K562 (cell line): ENCODE measurements around the gene ADD3. TPM values are rescaled to one million over a fixed set of nuclear protein-coding genes. Genes with fewer than 3 reads are reported as not detected.

Experiments
- ATAC-seq: fragments of 200-7000 bp; cut with Tn5 transposase; 3 replicates; pipeline ENCODE4 v1.9.1; 2020; ENCODE audit warnings: moderate library complexity
- BruUV-seq: library from RNA; stranded (reverse); fragments of 400-500 nt; replicated peaks from 2 replicates; lab custom pipeline; 2021; lab: Mats Ljungman, UMichigan
- CTCF ChIA-PET: fragments of 300-600 bp; formaldehyde crosslinking; extraction: SDS; loops from one replicate; lab custom pipeline; 2021; ENCODE audit warnings: low intra/inter-chr PET ratio; lab: Yijun Ruan, JAX
- POLR2A ChIA-PET: fragments of 300-600, 350-650 bp; sonication (Branson Sonifier 250); formaldehyde crosslinking; extraction: SDS; loops from one replicate; lab custom pipeline; 2021; ENCODE audit warnings: antibody characterized with exemption, inconsistent platforms; lab: Yijun Ruan, JAX
- DNase-seq, 4 experiments: peaks; one replicate each; pipeline versions ENCODE4 v3.0.0 to v3.0.0-alpha.2; 2011 to 2018; ENCODE audit warnings: low spot score in 3 of 4, mixed read lengths in 3 of 4; ENCODE audit errors: extremely low read depth in 1 of 4
- FAIRE-seq: peaks from 2 replicates; lab custom pipeline; 2011; peaks lifted over from hg19 to GRCh38; lab: Jason Lieb, UNC
- H2AFZ ChIP-seq: 2 replicates; pipeline ENCODE4 v1.6.0; 2011; ENCODE audit warnings: low read depth, low read length, control low read depth, inconsistent platforms
- H3K27ac ChIP-seq: fragments of 200-600 bp; 3 replicates; pipeline ENCODE4 v1.8.0; 2011; ENCODE audit warnings: low read depth, mild to moderate bottlenecking, control low read depth, inconsistent platforms, low read length, moderate library complexity, mixed read lengths; ENCODE audit errors: extremely low read depth
- H3K27me3 ChIP-seq, 2 experiments: fragments of 300-600 bp in 1 of 2; 2 replicates in 1 of 2; 3 replicates in 1 of 2; pipeline versions ENCODE4 v1.6.0 to v1.8.0; 2011; ENCODE audit warnings: inconsistent platforms in 2 of 2, low read length in 2 of 2, mild to moderate bottlenecking in 1 of 2, mixed read lengths in 1 of 2, moderate library complexity in 1 of 2; ENCODE audit not compliant: control insufficient read depth in 2 of 2, insufficient read depth in 2 of 2
- H3K36me3 ChIP-seq: fragments of 300-600 bp; 3 replicates; pipeline ENCODE4 v1.8.0; 2011; ENCODE audit warnings: mild to moderate bottlenecking, low read length, inconsistent platforms; ENCODE audit not compliant: control insufficient read depth, insufficient read depth
- H3K4me1 ChIP-seq, 2 experiments: fragments of 200-600 bp in 1 of 2; replicated peaks in 1 of 2; 2 replicates in 1 of 2; 3 replicates in 1 of 2; pipeline versions ENCODE4 v1.5.1 to v1.8.0; 2011; ENCODE audit warnings: inconsistent platforms in 2 of 2, low read length in 2 of 2, mild to moderate bottlenecking in 1 of 2, mixed read lengths in 1 of 2, moderate library complexity in 1 of 2; ENCODE audit not compliant: control insufficient read depth in 2 of 2, insufficient read depth in 2 of 2
- H3K4me2 ChIP-seq: 2 replicates; pipeline ENCODE4 v1.6.1; 2011; ENCODE audit warnings: low read length, control low read depth, inconsistent platforms, mixed read lengths; ENCODE audit not compliant: insufficient read depth
- H3K4me3 ChIP-seq: fragments of 200-600 bp; sonication (generic), shearing (Covaris generic); 2 replicates; pipeline ENCODE4 v1.5.1; 2016; ENCODE audit warnings: control low read depth, inconsistent platforms
- H3K79me2 ChIP-seq: fragments of 200-600 bp; 3 replicates; pipeline ENCODE4 v1.8.0; 2011; ENCODE audit warnings: low read length, inconsistent platforms; ENCODE audit not compliant: control insufficient read depth, insufficient read depth
- H3K9ac ChIP-seq, 2 experiments: 2 replicates each; pipeline versions ENCODE4 v1.6.0 to v1.6.1; 2011; ENCODE audit warnings: low read depth in 2 of 2, low read length in 2 of 2, control low read depth in 1 of 2, inconsistent platforms in 1 of 2, mild to moderate bottlenecking in 1 of 2, mixed read lengths in 1 of 2; ENCODE audit not compliant: insufficient read depth in 1 of 2
- H3K9me1 ChIP-seq: one replicate; pipeline ENCODE4 v1.6.0; 2011; ENCODE audit warnings: inconsistent platforms, mild to moderate bottlenecking, low read length, moderate library complexity; ENCODE audit not compliant: control insufficient read depth, insufficient read depth
- H3K9me3 ChIP-seq: replicated peaks from 2 replicates; pipeline ENCODE4 v1.5.1; 2011; ENCODE audit warnings: low read depth, low read length, inconsistent platforms; ENCODE audit not compliant: control insufficient read depth, insufficient read depth
- H4K20me1 ChIP-seq: replicated peaks from 2 replicates; pipeline ENCODE4 v1.6.1; 2011; ENCODE audit warnings: low read length, inconsistent platforms, mixed read lengths; ENCODE audit not compliant: control insufficient read depth, insufficient read depth
- CCNT2 ChIP-seq: IDR thresholded peaks from 2 replicates; pipeline ENCODE4 v1.6.1; 2011; ENCODE audit warnings: borderline replicate concordance, low read depth, mild to moderate bottlenecking, moderate library complexity, mixed read lengths, low read length; ENCODE audit not compliant: insufficient read length; ENCODE audit errors: extremely low read depth
- ELF1 ChIP-seq: fragments of 200-800 bp; sonication (Bioruptor generic); IDR thresholded peaks from 2 replicates; pipeline ENCODE4 v1.6.1; 2016; ENCODE audit warnings: missing genetic modification characterization, missing compliant biosample characterization
- FOXK2 ChIP-seq, 2 experiments: fragments of 450-650 bp; IDR thresholded peaks in 1 of 2; conservative IDR thresholded peaks in 1 of 2; 2 replicates each; pipeline ENCODE4 v1.6.1; 2016; ENCODE audit warnings: low read depth in 2 of 2, mild to moderate bottlenecking in 1 of 2
- GTF2F1 ChIP-seq: IDR thresholded peaks from 2 replicates; pipeline ENCODE4 v1.6.1; 2011; ENCODE audit warnings: low read depth, low read length, improper control_type of control experiment
- HDAC1 ChIP-seq, 2 experiments: fragments of 450-650 bp; IDR thresholded peaks; 2 replicates each; pipeline ENCODE4 v1.6.1; 2016 to 2017; ENCODE audit warnings: inconsistent platforms in 1 of 2, mild to moderate bottlenecking in 1 of 2, moderate library complexity in 1 of 2
- NCOA1 ChIP-seq: fragments of 450-650 bp; IDR thresholded peaks from 2 replicates; pipeline ENCODE4 v1.6.1; 2016; ENCODE audit warnings: low read depth
- NCOA2 ChIP-seq, 2 experiments: fragments of 450-650 bp; IDR thresholded peaks; 2 replicates each; pipeline ENCODE4 v1.6.1; 2018; ENCODE audit warnings: mild to moderate bottlenecking in 2 of 2, moderate library complexity in 1 of 2; ENCODE audit not compliant: partially characterized antibody in 2 of 2
- TBL1XR1 ChIP-seq, 2 experiments: IDR thresholded peaks; 2 replicates each; pipeline ENCODE4 v1.6.1; 2012; ENCODE audit warnings: improper control_type of control experiment in 2 of 2, low read length in 2 of 2, mild to moderate bottlenecking in 1 of 2
- ZBTB1 ChIP-seq: sonication (generic); formaldehyde crosslinking; IDR thresholded peaks from 2 replicates; pipeline ENCODE4 v1.8.1; 2023; ENCODE audit warnings: missing genetic modification reagents, low read depth, mild to moderate bottlenecking, borderline replicate concordance
- ZKSCAN1 ChIP-seq: fragments of 150-350 bp; IDR thresholded peaks from 2 replicates; pipeline ENCODE4 v1.6.1; 2016; ENCODE audit warnings: low read depth, low read length
- WGBS: fragments of 100-300 bp; shearing (Covaris generic); methylation state at CpG from one replicate; pipeline ENCODE4 v1.1.6; 2016; ENCODE audit warnings: low coverage, mixed read lengths; ENCODE audit not compliant: insufficient coverage; ENCODE audit errors: missing lambda C conversion rate; 5-methylcytosine and 5-hydroxymethylcytosine counted together
- in situ Hi-C: fragments of 300-500 bp; cut with MboI; formaldehyde crosslinking; loops from 4 replicates; pipeline ENCODE4 v1.15.0; 2018; ENCODE audit warnings: inconsistent platforms, mixed read lengths
- intact Hi-C: fragments of 100-400 bp; cut with micrococcal nuclease; formaldehyde crosslinking; loops from 2 replicates; pipeline ENCODE4 v1.14.2; 2022
- polyA plus RNA-seq, 8 experiments: library from polyadenylated mRNA; depleted of rRNA in 4 of 8; stranded (reverse) in 5 of 8; unstranded in 3 of 8; fragments of >200 nt; fragmentation: Nextera tagmentation in 2 of 8; fragmentation: Illumina TruSeq in 1 of 8; extraction: Ambion mirVana in 2 of 8; extraction: Trizol in 1 of 8; gene quantifications; 2 replicates each; pipeline versions ENCODE4 v1.2.1 to v1.2.3, GENCODE V29; 2011 to 2014; ENCODE audit warnings: inconsistent platforms in 1 of 8, missing spikeins in 1 of 8
- total RNA-seq, 7 experiments: library from RNA; depleted of rRNA in 6 of 7; stranded (reverse); fragments of >200 nt in 6 of 7; fragmentation: Illumina TruSeq in 2 of 7; extraction: Trizol in 2 of 7; gene quantifications; 2 replicates each; pipeline versions ENCODE4 v1.2.1 to v1.2.3, GENCODE V29; 2011 to 2021; ENCODE audit warnings: low replicate concordance in 1 of 7
- TF ChIP-seq, protein P1 (sequence below): fragments of 450-650 bp; formaldehyde crosslinking; IDR thresholded peaks from 2 replicates; pipeline ENCODE4 v1.4.0; 2022; ENCODE audit warnings: mild to moderate bottlenecking, moderate library complexity
- TF ChIP-seq, protein P2 (sequence below), 2 experiments: fragments of 450-650 bp; conservative IDR thresholded peaks; 2 replicates each; pipeline ENCODE4 v1.6.1; 2017; ENCODE audit warnings: mild to moderate bottlenecking in 2 of 2, moderate library complexity in 2 of 2
- TF ChIP-seq, protein P3 (sequence below): fragments of 450-650 bp; IDR thresholded peaks from 2 replicates; pipeline ENCODE4 v1.6.1; 2018; ENCODE audit not compliant: partially characterized antibody

ADD3 gene
- total and polyA plus RNA-seq, 9 of the 15 experiments (the other 6 are each of a cell fraction or from before 2014, with no cell fraction given): 13.2 to 125 (median 31.7) TPM

DNA sequence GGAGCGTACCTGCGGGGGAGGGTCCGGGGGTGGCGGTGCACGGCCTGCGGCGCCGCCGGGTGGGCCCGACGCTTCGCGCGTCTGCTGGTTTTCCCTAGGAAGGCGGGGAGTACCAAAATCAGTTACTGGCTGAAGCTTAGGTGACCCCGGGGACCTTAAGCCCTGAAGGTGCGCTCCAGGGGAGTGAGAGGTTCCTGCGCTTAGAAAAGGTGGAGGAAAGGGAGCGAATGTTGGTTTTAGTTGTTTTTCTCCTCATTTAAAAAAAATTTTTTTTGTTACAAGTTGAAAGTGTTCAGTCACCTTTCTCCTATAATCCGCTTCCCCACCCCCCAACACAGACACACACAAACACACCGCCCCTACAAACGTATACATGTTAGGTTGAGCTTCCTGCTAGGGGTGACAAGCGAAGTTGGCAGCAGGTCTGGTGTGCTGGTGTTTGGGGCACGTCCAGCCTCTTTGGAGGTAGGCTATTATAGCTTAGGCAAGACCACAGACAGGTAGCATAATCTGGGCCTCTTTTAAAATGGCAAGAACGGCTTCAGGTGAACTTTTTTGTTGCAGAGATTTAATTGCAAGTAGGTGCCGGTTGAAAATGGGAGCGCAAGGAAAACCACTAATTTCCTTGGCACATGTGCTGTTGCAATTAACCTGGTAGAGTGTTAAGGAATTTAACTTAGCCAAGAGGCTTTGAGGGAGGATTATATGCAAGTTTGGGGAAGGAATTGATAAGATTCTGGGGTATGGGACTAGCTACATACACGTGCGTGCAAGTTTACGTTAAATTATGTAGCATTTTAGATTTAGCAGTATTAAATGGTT lies 945 bp downstream of the ADD3 start:
- DNase-seq: peak in 3 of 4 experiments; percentile 11 to 69 (median 49)
- TF ChIP-seq, protein P1, sequence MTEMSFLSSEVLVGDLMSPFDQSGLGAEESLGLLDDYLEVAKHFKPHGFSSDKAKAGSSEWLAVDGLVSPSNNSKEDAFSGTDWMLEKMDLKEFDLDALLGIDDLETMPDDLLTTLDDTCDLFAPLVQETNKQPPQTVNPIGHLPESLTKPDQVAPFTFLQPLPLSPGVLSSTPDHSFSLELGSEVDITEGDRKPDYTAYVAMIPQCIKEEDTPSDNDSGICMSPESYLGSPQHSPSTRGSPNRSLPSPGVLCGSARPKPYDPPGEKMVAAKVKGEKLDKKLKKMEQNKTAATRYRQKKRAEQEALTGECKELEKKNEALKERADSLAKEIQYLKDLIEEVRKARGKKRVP (CRISPR knock-in tag): no peak
- no peak for TF ChIP-seq ZKSCAN1
- TF ChIP-seq HDAC1 (IDR thresholded peaks at IDR 0.05): 0 out of 4 replicates have a peak, but pooled peaks of 1 of the 2 experiments have one; percentile 25
- TF ChIP-seq, protein P2, sequence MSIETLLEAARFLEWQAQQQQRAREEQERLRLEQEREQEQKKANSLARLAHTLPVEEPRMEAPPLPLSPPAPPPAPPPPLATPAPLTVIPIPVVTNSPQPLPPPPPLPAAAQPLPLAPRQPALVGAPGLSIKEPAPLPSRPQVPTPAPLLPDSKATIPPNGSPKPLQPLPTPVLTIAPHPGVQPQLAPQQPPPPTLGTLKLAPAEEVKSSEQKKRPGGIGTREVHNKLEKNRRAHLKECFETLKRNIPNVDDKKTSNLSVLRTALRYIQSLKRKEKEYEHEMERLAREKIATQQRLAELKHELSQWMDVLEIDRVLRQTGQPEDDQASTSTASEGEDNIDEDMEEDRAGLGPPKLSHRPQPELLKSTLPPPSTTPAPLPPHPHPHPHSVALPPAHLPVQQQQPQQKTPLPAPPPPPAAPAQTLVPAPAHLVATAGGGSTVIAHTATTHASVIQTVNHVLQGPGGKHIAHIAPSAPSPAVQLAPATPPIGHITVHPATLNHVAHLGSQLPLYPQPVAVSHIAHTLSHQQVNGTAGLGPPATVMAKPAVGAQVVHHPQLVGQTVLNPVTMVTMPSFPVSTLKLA (conservative IDR thresholded peaks at IDR 0.05): 0 out of 4 replicates have a peak, but pooled peaks of 1 of the 2 experiments have one; percentile 27
- no peak for TF ChIP-seq GTF2F1
- peak; percentile 49; the same call in 1 of the 2 replicates for TF ChIP-seq ELF1 (tag)
- peak in 1 of 2 experiments; percentile 42; a peak in 1 of 4 replicates for TF ChIP-seq FOXK2 (conservative IDR thresholded peaks at IDR 0.05 in 1 of 2, IDR thresholded peaks at IDR 0.05 in 1 of 2; ENCODE audit: low read depth in 2 of 2)
- TF ChIP-seq CCNT2: peak; percentile 45
- 0 out of 4 replicates have a peak, but pooled peaks of 1 of the 2 experiments have one; percentile 19 for TF ChIP-seq TBL1XR1 (IDR thresholded peaks at IDR 0.05; ENCODE audit: low read length in 2 of 2)
- TF ChIP-seq, protein P3, sequence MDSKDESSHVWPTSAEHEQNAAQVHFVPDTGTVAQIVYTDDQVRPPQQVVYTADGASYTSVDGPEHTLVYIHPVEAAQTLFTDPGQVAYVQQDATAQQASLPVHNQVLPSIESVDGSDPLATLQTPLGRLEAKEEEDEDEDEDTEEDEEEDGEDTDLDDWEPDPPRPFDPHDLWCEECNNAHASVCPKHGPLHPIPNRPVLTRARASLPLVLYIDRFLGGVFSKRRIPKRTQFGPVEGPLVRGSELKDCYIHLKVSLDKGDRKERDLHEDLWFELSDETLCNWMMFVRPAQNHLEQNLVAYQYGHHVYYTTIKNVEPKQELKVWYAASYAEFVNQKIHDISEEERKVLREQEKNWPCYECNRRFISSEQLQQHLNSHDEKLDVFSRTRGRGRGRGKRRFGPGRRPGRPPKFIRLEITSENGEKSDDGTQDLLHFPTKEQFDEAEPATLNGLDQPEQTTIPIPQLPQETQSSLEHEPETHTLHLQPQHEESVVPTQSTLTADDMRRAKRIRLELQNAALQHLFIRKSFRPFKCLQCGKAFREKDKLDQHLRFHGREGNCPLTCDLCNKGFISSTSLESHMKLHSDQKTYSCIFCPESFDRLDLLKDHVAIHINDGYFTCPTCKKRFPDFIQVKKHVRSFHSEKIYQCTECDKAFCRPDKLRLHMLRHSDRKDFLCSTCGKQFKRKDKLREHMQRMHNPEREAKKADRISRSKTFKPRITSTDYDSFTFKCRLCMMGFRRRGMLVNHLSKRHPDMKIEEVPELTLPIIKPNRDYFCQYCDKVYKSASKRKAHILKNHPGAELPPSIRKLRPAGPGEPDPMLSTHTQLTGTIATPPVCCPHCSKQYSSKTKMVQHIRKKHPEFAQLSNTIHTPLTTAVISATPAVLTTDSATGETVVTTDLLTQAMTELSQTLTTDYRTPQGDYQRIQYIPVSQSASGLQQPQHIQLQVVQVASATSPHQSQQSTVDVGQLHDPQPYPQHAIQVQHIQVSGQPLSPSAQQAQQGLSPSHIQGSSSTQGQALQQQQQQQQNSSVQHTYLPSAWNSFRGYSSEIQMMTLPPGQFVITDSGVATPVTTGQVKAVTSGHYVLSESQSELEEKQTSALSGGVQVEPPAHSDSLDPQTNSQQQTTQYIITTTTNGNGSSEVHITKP: peak; percentile 92
- TF ChIP-seq ZBTB1 (CRISPR knock-in tag): 0 out of 2 replicates have a peak, but pooled peaks have one; percentile 14
- no peak for TF ChIP-seq NCOA2 (IDR thresholded peaks at IDR 0.05; ENCODE audit: partially characterized antibody in 2 of 2)
- no peak for TF ChIP-seq NCOA1

More for the DNA sequence above, 945 bp downstream of the ADD3 start:
- H3K27me3 ChIP-seq: no peaks in the 10 kb centered on the region
- H3K9me1 ChIP-seq: no peaks in the 10 kb centered on the region
- FAIRE-seq (no peak), ATAC-seq (peak; percentile 59)
- H3K79me2 ChIP-seq: peaks cover 58% of the 10 kb centered on the region
- ChIA-PET CTCF (no interaction called here), POLR2A (interaction anchor here (0.7 kb wide), 2 partner anchors 13 to 288 kb away, joined by 3 to 5 read pairs; no protein-coding TSS in a partner anchor)
- no TSS peak for BruUV-seq
- peak overlapping the region; percentile 92 for H3K4me3 ChIP-seq
- intact Hi-C loops: loop anchor here (2.0 to 10.0 kb wide), 4 partner anchors 30 to 196 kb away; partner anchors contain the start of gene MXI1
- H3K4me1 ChIP-seq: peaks cover 18 to 30% of the 10 kb centered on the region in 2 experiments
- WGBS: under 1% methylated on average over 13 of the region's 30 CpGs
- H2AFZ ChIP-seq: peak overlapping the region; percentile 79
- peak overlapping the region; percentile 86 for H3K4me2 ChIP-seq
- H4K20me1 ChIP-seq: 0 out of 2 replicates have a peak, but pooled peaks cover 5% of the 10 kb centered on the region
- H3K9ac ChIP-seq: peak overlapping the region; percentile 68 to 94
- in situ Hi-C loops: no loop called here
- no peaks in the 10 kb centered on the region for H3K9me3 ChIP-seq
- peak overlapping the region; percentile 83 for H3K27ac ChIP-seq
- H3K36me3 ChIP-seq: no peaks in the 10 kb centered on the region; the same call in 2 of the 3 replicates
